ENCODE results near the gene NSD2.
"Not testable (repeated sequence)": the region's sequence is repeated elsewhere in the genome, so short reads cannot be mapped to it uniquely, and the experiment has no call there.

NSD2 gene

GRCh38 chr4:2024683-2025082, 153.5 kb downstream of the NSD2 start:
- Histone ChIP-seq H2AK5ac (ENCODE audit: low read length) (no peak overlapping the region), H3K9ac (ENCODE audit: low read length) (no peak overlapping the region), H3K79me1 (ENCODE audit: low read length) (no peaks in the 10 kb centered on the region), H3K4me2 (ENCODE audit: low read length) (no peak overlapping the region), H2BK120ac (ENCODE audit: insufficient read depth, low read length, poor library complexity) (no peak overlapping the region), H4K8ac (ENCODE audit: low read depth, low read length) (no peak overlapping the region), H2AFZ (ENCODE audit: insufficient read depth, low read length, poor library complexity) (no peak overlapping the region), H4K12ac (ENCODE audit: low read depth, low read length) (no peak overlapping the region), H3K9me3 (ENCODE audit: insufficient read depth, low read depth, low read length) (peaks cover 9% of the 10 kb centered on the region), H3K4me1 (ENCODE audit: control insufficient read depth in 1 of 2, insufficient read depth in 2 of 2, low read length in 2 of 2) (peaks cover 0 to 2% of the 10 kb centered on the region in 2 experiments), H4K91ac (ENCODE audit: low read depth, low read length) (no peak overlapping the region), H2BK5ac (ENCODE audit: low read depth, low read length, poor library complexity) (no peak overlapping the region), H3K4ac (ENCODE audit: low read depth, low read length) (no peak overlapping the region), H3K18ac (ENCODE audit: low read length) (no peak overlapping the region), H2BK12ac (ENCODE audit: low read length) (no peak overlapping the region), H3K27ac (ENCODE audit: low read depth, low read length) (no peak overlapping the region), H3K4me3 (ENCODE audit: low read depth, low read length) (no peak overlapping the region), H3K23ac (ENCODE audit: low read length) (no peak overlapping the region), H3K27me3 (ENCODE audit: insufficient read depth, low read length) (no peaks in the 10 kb centered on the region), H3K14ac (ENCODE audit: low read length) (no peak overlapping the region), H3K36me3 (ENCODE audit: control insufficient read depth in 1 of 2, insufficient read depth in 2 of 2, low read length in 2 of 2) (no peaks in the 10 kb centered on the region), H3K79me2 (ENCODE audit: control insufficient read depth, insufficient read depth, low read length, poor library complexity) (no peaks in the 10 kb centered on the region)
- no peak for DNase-seq

DNA sequence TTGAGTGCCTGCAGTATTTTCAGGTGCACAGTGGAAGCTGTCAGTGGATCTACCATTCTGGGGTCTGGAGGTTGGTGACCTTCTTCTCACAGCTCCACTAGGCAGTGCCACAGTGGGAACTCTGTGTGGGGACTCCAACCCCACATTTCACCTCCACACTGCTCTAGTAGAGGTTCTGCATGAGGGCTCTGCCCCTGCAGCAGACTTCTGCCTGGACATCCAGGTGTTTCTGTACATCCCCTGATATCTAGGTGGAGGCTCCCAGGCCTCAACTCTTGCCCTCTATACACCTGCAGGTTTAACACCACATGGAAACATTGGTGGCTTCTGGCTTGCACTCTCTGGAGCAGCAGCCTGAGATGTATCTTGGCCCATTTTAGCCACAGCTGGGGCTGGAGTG, 154.6 kb downstream of the NSD2 start:
- Histone ChIP-seq H3K79me1 (ENCODE audit: low read length) (no peaks in the 10 kb centered on the region), H3K18ac (ENCODE audit: low read length) (no peak overlapping the region), H3K4ac (ENCODE audit: low read depth, low read length) (no peak overlapping the region), H3K36me3 (ENCODE audit: control insufficient read depth in 1 of 2, insufficient read depth in 2 of 2, low read length in 2 of 2) (no peaks in the 10 kb centered on the region), H2AFZ (ENCODE audit: insufficient read depth, low read length, poor library complexity) (no peak overlapping the region), H3K23ac (ENCODE audit: low read length) (no peak overlapping the region), H4K12ac (ENCODE audit: low read depth, low read length) (no peak overlapping the region), H2AK5ac (ENCODE audit: low read length) (no peak overlapping the region), H3K4me2 (ENCODE audit: low read length) (no peak overlapping the region), H2BK120ac (ENCODE audit: insufficient read depth, low read length, poor library complexity) (no peak overlapping the region), H3K9ac (ENCODE audit: low read length) (no peak overlapping the region), H2BK5ac (ENCODE audit: low read depth, low read length, poor library complexity) (no peak overlapping the region), H3K27me3 (ENCODE audit: insufficient read depth, low read length) (no peaks in the 10 kb centered on the region), H4K8ac (ENCODE audit: low read depth, low read length) (no peak overlapping the region), H3K27ac (ENCODE audit: low read depth, low read length) (no peak overlapping the region), H3K14ac (ENCODE audit: low read length) (no peak overlapping the region), H3K79me2 (ENCODE audit: control insufficient read depth, insufficient read depth, low read length, poor library complexity) (no peaks in the 10 kb centered on the region), H3K4me1 (ENCODE audit: control insufficient read depth in 1 of 2, insufficient read depth in 2 of 2, low read length in 2 of 2) (peaks cover 0 to 2% of the 10 kb centered on the region in 2 experiments), H2BK12ac (ENCODE audit: low read length) (no peak overlapping the region), H3K4me3 (ENCODE audit: low read depth, low read length) (no peak overlapping the region), H4K91ac (ENCODE audit: low read depth, low read length) (no peak overlapping the region), H3K9me3 (ENCODE audit: insufficient read depth, low read depth, low read length) (peaks cover 9% of the 10 kb centered on the region)
- no peak for DNase-seq

DNA sequence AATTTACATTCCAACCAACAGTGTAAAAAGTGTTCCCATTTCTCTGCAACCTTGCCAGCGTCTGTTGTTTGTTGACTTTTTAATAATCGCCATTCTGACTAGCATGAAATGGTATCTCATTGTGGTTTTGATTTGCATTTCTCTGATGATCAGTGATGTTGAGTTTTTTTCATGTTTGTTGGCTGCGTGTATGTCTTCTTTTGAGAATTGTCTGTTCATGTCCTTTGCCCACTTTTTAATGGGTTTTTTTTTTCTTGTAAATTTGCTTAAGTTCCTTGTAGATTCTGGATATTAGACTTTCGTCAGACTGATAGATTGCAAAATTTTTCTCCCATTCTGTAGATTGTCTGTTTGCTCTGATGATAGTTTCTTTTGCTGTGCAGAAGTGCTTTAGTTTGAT, 155.9 kb downstream of the NSD2 start:
- H2BK120ac ChIP-seq (ENCODE audit: insufficient read depth, low read length, poor library complexity); H3K27ac ChIP-seq (ENCODE audit: low read depth, low read length); H2AK5ac ChIP-seq (ENCODE audit: low read length); H3K4me1 ChIP-seq (ENCODE audit: control insufficient read depth in 1 of 2, insufficient read depth in 2 of 2, low read length in 2 of 2); H3K79me1 ChIP-seq (ENCODE audit: low read length); H3K9me3 ChIP-seq (ENCODE audit: insufficient read depth, low read depth, low read length); DNase-seq; H3K4me2 ChIP-seq (ENCODE audit: low read length); H2BK5ac ChIP-seq (ENCODE audit: low read depth, low read length, poor library complexity); H3K4me3 ChIP-seq (ENCODE audit: low read depth, low read length); H3K14ac ChIP-seq (ENCODE audit: low read length); H3K18ac ChIP-seq (ENCODE audit: low read length); H2AFZ ChIP-seq (ENCODE audit: insufficient read depth, low read length, poor library complexity); H4K12ac ChIP-seq (ENCODE audit: low read depth, low read length); H3K36me3 ChIP-seq (ENCODE audit: control insufficient read depth in 1 of 2, insufficient read depth in 2 of 2, low read length in 2 of 2); H4K91ac ChIP-seq (ENCODE audit: low read depth, low read length); H3K23ac ChIP-seq (ENCODE audit: low read length); H3K9ac ChIP-seq (ENCODE audit: low read length); H4K8ac ChIP-seq (ENCODE audit: low read depth, low read length); H3K79me2 ChIP-seq (ENCODE audit: control insufficient read depth, insufficient read depth, low read length, poor library complexity); H3K4ac ChIP-seq (ENCODE audit: low read depth, low read length); H2BK12ac ChIP-seq (ENCODE audit: low read length); H3K27me3 ChIP-seq (ENCODE audit: insufficient read depth, low read length): not testable (repeated sequence)
- no CpG with 5 or more reads among the region's 4 CpGs for WGBS (ENCODE audit: extremely low coverage, insufficient coverage, insufficient read length)

- not testable (repeated sequence) for H3K4me1 ChIP-seq (ENCODE audit: control insufficient read depth in 1 of 2, insufficient read depth in 2 of 2, low read length in 2 of 2); H3K36me3 ChIP-seq (ENCODE audit: control insufficient read depth in 1 of 2, insufficient read depth in 2 of 2, low read length in 2 of 2); H3K27ac ChIP-seq (ENCODE audit: low read depth, low read length); H3K4me2 ChIP-seq (ENCODE audit: low read length); H3K4ac ChIP-seq (ENCODE audit: low read depth, low read length); H2BK12ac ChIP-seq (ENCODE audit: low read length); H4K91ac ChIP-seq (ENCODE audit: low read depth, low read length); H4K8ac ChIP-seq (ENCODE audit: low read depth, low read length); H2AFZ ChIP-seq (ENCODE audit: insufficient read depth, low read length, poor library complexity); H3K23ac ChIP-seq (ENCODE audit: low read length); H3K27me3 ChIP-seq (ENCODE audit: insufficient read depth, low read length); H2BK120ac ChIP-seq (ENCODE audit: insufficient read depth, low read length, poor library complexity); H4K12ac ChIP-seq (ENCODE audit: low read depth, low read length); H3K18ac ChIP-seq (ENCODE audit: low read length); H2BK5ac ChIP-seq (ENCODE audit: low read depth, low read length, poor library complexity); H3K79me1 ChIP-seq (ENCODE audit: low read length); H3K14ac ChIP-seq (ENCODE audit: low read length); DNase-seq; H3K9me3 ChIP-seq (ENCODE audit: insufficient read depth, low read depth, low read length); H3K4me3 ChIP-seq (ENCODE audit: low read depth, low read length); H3K79me2 ChIP-seq (ENCODE audit: control insufficient read depth, insufficient read depth, low read length, poor library complexity); H2AK5ac ChIP-seq (ENCODE audit: low read length); H3K9ac ChIP-seq (ENCODE audit: low read length)
These were observed 160.0 kb downstream of the NSD2 start for GRCh38 chr4:2031161-2031560.
